Astrocyte (in vitro differentiated cells and primary cell): Measurements from ENCODE around the gene TTLL9. TPM values are rescaled to one million over a fixed set of nuclear protein-coding genes. Genes with fewer than 3 reads are reported as not detected.

Experiments used
- DNase-seq: peaks from one replicate; pipeline ENCODE4 v3.0.0-alpha.2; 2010; ENCODE audit warnings: low read depth
- FAIRE-seq: peaks from 2 replicates; lab custom pipeline; 2011; peaks lifted over from hg19 to GRCh38; lab: Jason Lieb, UNC
- H2AFZ ChIP-seq: 2 replicates; pipeline ENCODE4 v1.6.0; 2012; ENCODE audit warnings: low read depth, low read length, inconsistent platforms
- H3K27ac ChIP-seq: 2 replicates; pipeline ENCODE4 v1.5.1; 2011; ENCODE audit warnings: low read depth, low read length, inconsistent platforms
- H3K27me3 ChIP-seq: 2 replicates; pipeline ENCODE4 v1.6.0; 2011; ENCODE audit warnings: low read length, inconsistent platforms; ENCODE audit not compliant: insufficient read depth
- H3K36me3 ChIP-seq: 2 replicates; pipeline ENCODE4 v1.5.1; 2011; ENCODE audit warnings: low read length, inconsistent platforms; ENCODE audit not compliant: insufficient read depth
- H3K4me1 ChIP-seq: 2 replicates; pipeline ENCODE4 v1.5.1; 2011; ENCODE audit warnings: low read length, inconsistent platforms; ENCODE audit not compliant: insufficient read depth
- H3K4me2 ChIP-seq: 2 replicates; pipeline ENCODE4 v1.6.0; 2012; ENCODE audit warnings: low read length, inconsistent platforms
- H3K4me3 ChIP-seq: 2 replicates; pipeline ENCODE4 v1.5.1; 2011; ENCODE audit warnings: low read depth, mild to moderate bottlenecking, low read length, inconsistent platforms; ENCODE audit not compliant: insufficient read depth
- H3K79me2 ChIP-seq: 2 replicates; pipeline ENCODE4 v1.6.0; 2012; ENCODE audit warnings: mild to moderate bottlenecking, low read length, inconsistent platforms; ENCODE audit not compliant: insufficient read depth
- H3K9ac ChIP-seq: 2 replicates; pipeline ENCODE4 v1.6.0; 2012; ENCODE audit warnings: mild to moderate bottlenecking, low read length, inconsistent platforms
- H3K9me3 ChIP-seq: 2 replicates; pipeline ENCODE4 v1.5.1; 2012; ENCODE audit warnings: low read depth, mild to moderate bottlenecking, low read length, inconsistent platforms; ENCODE audit not compliant: insufficient read depth
- H4K20me1 ChIP-seq: 2 replicates; pipeline ENCODE4 v1.6.0; 2012; ENCODE audit warnings: low read length, inconsistent platforms; ENCODE audit not compliant: insufficient read depth
- H3K27ac Mint-ChIP-seq: one replicate; pipeline ENCODE4 v1.8.0; 2021; ENCODE audit warnings: mild to moderate bottlenecking, mixed read lengths; ENCODE audit not compliant: unreplicated experiment
- H3K27me3 Mint-ChIP-seq: one replicate; pipeline ENCODE4 v1.8.0; 2021; ENCODE audit warnings: low read depth, mixed read lengths; ENCODE audit not compliant: unreplicated experiment
- H3K36me3 Mint-ChIP-seq: one replicate; pipeline ENCODE4 v1.8.0; 2021; ENCODE audit warnings: low read depth, mixed read lengths; ENCODE audit not compliant: unreplicated experiment
- H3K4me1 Mint-ChIP-seq: one replicate; pipeline ENCODE4 v1.8.0; 2021; ENCODE audit warnings: low read depth, mixed read lengths; ENCODE audit not compliant: unreplicated experiment
- H3K4me3 Mint-ChIP-seq: one replicate; pipeline ENCODE4 v1.8.0; 2021; ENCODE audit warnings: mild to moderate bottlenecking, moderate library complexity, mixed read lengths; ENCODE audit not compliant: unreplicated experiment
- H3K9me3 Mint-ChIP-seq: one replicate; pipeline ENCODE4 v1.8.0; 2021; ENCODE audit warnings: mild to moderate bottlenecking, mixed read lengths; ENCODE audit not compliant: unreplicated experiment
- CTCF ChIP-seq: IDR thresholded peaks from 2 replicates; pipeline ENCODE4 v1.5.1; 2011; ENCODE audit warnings: low read depth, mild to moderate bottlenecking, inconsistent platforms, low read length, moderate library complexity; ENCODE audit not compliant: insufficient read depth
- EZH2 ChIP-seq: IDR thresholded peaks from 2 replicates; pipeline ENCODE4 v1.6.1; 2012; ENCODE audit warnings: mild to moderate bottlenecking, low read length, inconsistent platforms; ENCODE audit not compliant: insufficient read depth
- total RNA-seq: library from RNA; stranded (reverse); gene quantifications from 2 replicates; pipeline ENCODE4 v1.2.1, GENCODE V29; 2021

Gene TTLL9
- total RNA-seq, 1 donor from 2014 or later: 0.41 TPM

GRCh38 chr20:31879143-31879987, 8.9 kb downstream of the TTLL9 start:
- Mint-ChIP-seq H3K9me3 (peaks cover 2% of the 10 kb centered on the region), H3K4me3 (peak overlapping the region; percentile 87), H3K27ac (peak overlapping the region; percentile 82), H3K27me3 (no peaks in the 10 kb centered on the region), H3K4me1 (no peaks in the 10 kb centered on the region), H3K36me3 (no peaks in the 10 kb centered on the region)
- H3K4me1 ChIP-seq: no peaks in the 10 kb centered on the region
- peak overlapping the region; percentile 79 for H3K9ac ChIP-seq
- peaks cover 3% of the 10 kb centered on the region for H3K27me3 ChIP-seq
- peak overlapping the region; percentile 100 for H3K4me2 ChIP-seq
- TF ChIP-seq CTCF (no peak), EZH2 (no peak)
- peak; percentile 87 for DNase-seq
- no peaks in the 10 kb centered on the region for H3K36me3 ChIP-seq
- no peaks in the 10 kb centered on the region for H4K20me1 ChIP-seq
- H3K9me3 ChIP-seq: no peaks in the 10 kb centered on the region
- H3K4me3 ChIP-seq: peak overlapping the region; percentile 87
- peak overlapping the region; percentile 95 for H2AFZ ChIP-seq
- H3K79me2 ChIP-seq: no peaks in the 10 kb centered on the region
- H3K27ac ChIP-seq: peak overlapping the region; percentile 62
- peak; percentile 45 for FAIRE-seq

- no peak for TF ChIP-seq CTCF
- no peak for TF ChIP-seq EZH2
- Histone ChIP-seq H3K4me3 (no peak overlapping the region), H3K4me1 (no peaks in the 10 kb centered on the region), H3K36me3 (no peaks in the 10 kb centered on the region), H3K4me2 (no peak overlapping the region), H3K9ac (no peak overlapping the region), H3K79me2 (no peaks in the 10 kb centered on the region), H3K27me3 (peaks cover 3% of the 10 kb centered on the region), H3K27ac (no peak overlapping the region), H4K20me1 (no peaks in the 10 kb centered on the region), H2AFZ (no peak overlapping the region), H3K9me3 (no peaks in the 10 kb centered on the region)
- Mint-ChIP-seq H3K27me3 (peaks cover 3% of the 10 kb centered on the region), H3K27ac (no peak overlapping the region), H3K9me3 (peaks cover 2% of the 10 kb centered on the region), H3K4me1 (no peaks in the 10 kb centered on the region), H3K36me3 (no peaks in the 10 kb centered on the region), H3K4me3 (no peak overlapping the region)
- no peak for FAIRE-seq
- DNase-seq: no peak
Measured at GRCh38 chr20:31881945-31882344, 11.5 kb downstream of the TTLL9 start.

- no peak overlapping the region for H2AFZ ChIP-seq
- H3K4me2 ChIP-seq: no peak overlapping the region
- H3K9me3 Mint-ChIP-seq: peaks cover 2% of the 10 kb centered on the region
- no peaks in the 10 kb centered on the region for H3K36me3 ChIP-seq
- TF ChIP-seq EZH2 (no peak), CTCF (no peak)
- H3K27ac Mint-ChIP-seq: no peak overlapping the region
- no peaks in the 10 kb centered on the region for H3K27me3 ChIP-seq
- H3K9ac ChIP-seq: no peak overlapping the region
- no peak overlapping the region for H3K27ac ChIP-seq
- no peaks in the 10 kb centered on the region for H3K79me2 ChIP-seq
- peaks cover 10% of the 10 kb centered on the region for H3K27me3 Mint-ChIP-seq
- DNase-seq (no peak), FAIRE-seq (no peak)
- no peaks in the 10 kb centered on the region for H3K4me1 ChIP-seq
- H3K36me3 Mint-ChIP-seq: no peaks in the 10 kb centered on the region
- H4K20me1 ChIP-seq: no peaks in the 10 kb centered on the region
- no peak overlapping the region for H3K4me3 Mint-ChIP-seq
- no peaks in the 10 kb centered on the region for H3K4me1 Mint-ChIP-seq
- H3K9me3 ChIP-seq: no peaks in the 10 kb centered on the region
- H3K4me3 ChIP-seq: no peak overlapping the region
Measured at GRCh38 chr20:31883829-31884228, 13.4 kb downstream of the TTLL9 start.
